CD14-positive monocyte (primary cell): Measurements from ENCODE around the gene GAPT. TPM values are rescaled to one million over a fixed set of nuclear protein-coding genes. Genes with fewer than 3 reads are reported as not detected.

Source experiments
- DNase-seq, 3 donors: peaks; one replicate each; pipeline ENCODE4 v3.0.0-alpha.2; 2011 to 2022
- H2AFZ ChIP-seq: 2 replicates; pipeline ENCODE4 v1.6.0; 2012; ENCODE audit warnings: mild to moderate bottlenecking, low read depth, low read length, inconsistent platforms; ENCODE audit not compliant: insufficient read depth, poor library complexity, severe bottlenecking
- H3K27ac ChIP-seq, 2 donors: 1 replicate in 1 of 2; 2 replicates in 1 of 2; pipeline ENCODE4 v1.5.1; 2012 to 2013; ENCODE audit warnings: low read length in 2 of 2, control low read depth in 1 of 2, inconsistent platforms in 1 of 2, low read depth in 1 of 2, mild to moderate bottlenecking in 1 of 2
- H3K27me3 ChIP-seq, 2 donors: one replicate each; pipeline versions ENCODE4 v1.6.0 to v1.6.1; 2011 to 2013; ENCODE audit warnings: low read length in 2 of 2; ENCODE audit not compliant: control insufficient read depth in 2 of 2, insufficient read depth in 2 of 2
- H3K36me3 ChIP-seq, 2 donors: replicated peaks in 1 of 2; 1 replicate in 1 of 2; 2 replicates in 1 of 2; pipeline versions ENCODE4 v1.5.1 to v1.6.1; 2012 to 2013; ENCODE audit warnings: low read length in 2 of 2, control low read depth in 1 of 2, inconsistent platforms in 1 of 2, mild to moderate bottlenecking in 1 of 2; ENCODE audit not compliant: insufficient read depth in 2 of 2, control insufficient read depth in 1 of 2
- H3K4me1 ChIP-seq, 2 donors: 1 replicate in 1 of 2; 2 replicates in 1 of 2; pipeline versions ENCODE4 v1.5.1 to v1.6.1; 2012 to 2013; ENCODE audit warnings: low read length in 2 of 2, control low read depth in 1 of 2, inconsistent platforms in 1 of 2, mild to moderate bottlenecking in 1 of 2, moderate library complexity in 1 of 2; ENCODE audit not compliant: insufficient read depth in 2 of 2, control insufficient read depth in 1 of 2
- H3K4me2 ChIP-seq: replicated peaks from 2 replicates; pipeline ENCODE3; 2012; ENCODE audit warnings: low read length, moderate library complexity, mild to moderate bottlenecking; ENCODE audit not compliant: poor library complexity, severe bottlenecking; ENCODE audit errors: extremely low read depth
- H3K4me3 ChIP-seq, 3 experiments: fragments of 200-600 bp in 1 of 3; sonication (generic) in 1 of 3; replicated peaks in 1 of 3; 1 replicate in 2 of 3; 2 replicates in 1 of 3; pipeline ENCODE4 v1.5.1; 2011 to 2013; ENCODE audit warnings: low read length in 3 of 3, mild to moderate bottlenecking in 3 of 3, control low read depth in 2 of 3, low read depth in 2 of 3, inconsistent platforms in 1 of 3, moderate library complexity in 1 of 3
- H3K79me2 ChIP-seq: 2 replicates; pipeline ENCODE4 v1.6.0; 2012; ENCODE audit warnings: mild to moderate bottlenecking, control low read depth, inconsistent platforms, low read length, moderate library complexity; ENCODE audit not compliant: insufficient read depth
- H3K9ac ChIP-seq: 2 replicates; pipeline ENCODE4 v1.6.0; 2017; ENCODE audit warnings: low read length, mild to moderate bottlenecking; ENCODE audit not compliant: insufficient read depth, poor library complexity, severe bottlenecking
- H3K9me3 ChIP-seq, 2 donors: replicated peaks in 1 of 2; 1 replicate in 1 of 2; 2 replicates in 1 of 2; pipeline versions ENCODE4 v1.5.1 to v1.6.1; 2012 to 2013; ENCODE audit warnings: low read length in 2 of 2, control low read depth in 1 of 2; ENCODE audit not compliant: control insufficient read depth in 1 of 2, insufficient read depth in 1 of 2
- H4K20me1 ChIP-seq: 2 replicates; pipeline ENCODE4 v1.6.0; 2012; ENCODE audit warnings: mild to moderate bottlenecking, low read length, control low read depth, moderate library complexity; ENCODE audit not compliant: insufficient read depth
- H3K27ac Mint-ChIP-seq, 7 donors: one replicate each; pipeline ENCODE4 v1.8.0; 2020; ENCODE audit warnings: mild to moderate bottlenecking in 7 of 7, mixed read lengths in 7 of 7, moderate library complexity in 6 of 7, inconsistent platforms in 2 of 7
- H3K27me3 Mint-ChIP-seq, 3 donors: one replicate each; pipeline ENCODE4 v1.8.0; 2021 to 2022; ENCODE audit warnings: low read depth in 3 of 3, mild to moderate bottlenecking in 3 of 3, mixed read lengths in 3 of 3, moderate library complexity in 3 of 3, inconsistent platforms in 1 of 3
- H3K36me3 Mint-ChIP-seq, 2 donors: one replicate each; pipeline ENCODE4 v1.8.0; 2020; ENCODE audit warnings: mixed read lengths in 2 of 2, inconsistent platforms in 1 of 2, mild to moderate bottlenecking in 1 of 2
- H3K4me1 Mint-ChIP-seq: one replicate; pipeline ENCODE4 v1.8.0; 2020; ENCODE audit warnings: mild to moderate bottlenecking, mixed read lengths
- H3K4me3 Mint-ChIP-seq, 2 donors: one replicate each; pipeline ENCODE4 v1.8.0; 2020; ENCODE audit warnings: mild to moderate bottlenecking in 2 of 2, mixed read lengths in 2 of 2, moderate library complexity in 1 of 2
- H3K9me3 Mint-ChIP-seq, 7 donors: one replicate each; pipeline ENCODE4 v1.8.0; 2020 to 2022; ENCODE audit warnings: mixed read lengths in 7 of 7, mild to moderate bottlenecking in 6 of 7, moderate library complexity in 6 of 7, inconsistent platforms in 2 of 7
- CTCF ChIP-seq: fragments of 200-600 bp; IDR thresholded peaks from one replicate; pipeline ENCODE4 v1.8.0; 2022; ENCODE audit warnings: antibody characterized with exemption, mild to moderate bottlenecking
- WGBS: methylation state at CpG from one replicate; pipeline ENCODE4 v1.1.5; 2013; ENCODE audit warnings: missing lambda C conversion rate; ENCODE audit not compliant: insufficient coverage; 5-methylcytosine and 5-hydroxymethylcytosine counted together
- intact Hi-C, 2 donors: fragments of 100-400 bp; cut with micrococcal nuclease; formaldehyde crosslinking; loops; one replicate each; pipeline versions ENCODE4 v1.15.0 to v1.15.1; 2023
- polyA plus RNA-seq, 3 donors: library from polyadenylated mRNA; depleted of rRNA in 1 of 3; unstranded in 2 of 3; stranded (reverse) in 1 of 3; fragments of 300-500 nt in 2 of 3; fragments of >200 nt in 1 of 3; fragmentation: Illumina TruSeq in 2 of 3; gene quantifications; 1 replicate in 2 of 3; 2 replicates in 1 of 3; pipeline ENCODE4 v1.2.3, GENCODE V29; 2012 to 2021

Gene GAPT
- polyA plus RNA-seq, 3 donors: 46.7 to 173 (median 103) TPM

GRCh38 chr5:58486290-58486689 is 4.9 kb upstream of the GAPT start:
- no CpG with 5 or more reads among the region's 1 CpG for WGBS

GRCh38 chr5:58490402-58491050 is 709 bp upstream of the GAPT start:
- Histone ChIP-seq H3K79me2 (peaks cover 42% of the 10 kb centered on the region), H3K4me1 (peaks cover 35 to 68% of the 10 kb centered on the region in 2 donors), H3K36me3 (peaks cover 13 to 19% of the 10 kb centered on the region in 2 donors), H3K27me3 (no peaks in the 10 kb centered on the region), H3K4me3 (peak overlapping the region in 1 of 3 experiments; percentile 80), H3K4me2 (peak overlapping the region; percentile 82), H3K9me3 (peaks cover 0 to 3% of the 10 kb centered on the region in 2 donors), H3K9ac (no peak overlapping the region), H2AFZ (peak overlapping the region; percentile 9), H4K20me1 (no peaks in the 10 kb centered on the region), H3K27ac (peak overlapping the region in 1 of 2 donors; percentile 91)
- Mint-ChIP-seq H3K4me3 (peak overlapping the region in 1 of 2 donors; percentile 58), H3K27me3 (peaks cover 0 to 2% (median 0%) of the 10 kb centered on the region in 3 donors), H3K4me1 (peaks cover 40% of the 10 kb centered on the region), H3K27ac (peak overlapping the region; percentile 40 to 87 (median 82)), H3K36me3 (peaks cover 18 to 19% of the 10 kb centered on the region in 2 donors), H3K9me3 (peaks cover 0 to 2% (median 0%) of the 10 kb centered on the region in 7 donors)
- intact Hi-C loops: no loop called here
- DNase-seq: peak in 2 of 3 donors; percentile 31 to 45
- WGBS: no CpG with 5 or more reads among the region's 4 CpGs
- TF ChIP-seq CTCF: no peak

More at GRCh38 chr5:58486290-58486689, 4.9 kb upstream of the GAPT start:
- Mint-ChIP-seq H3K36me3 (no peaks in the 10 kb centered on the region), H3K9me3 (peaks cover 0 to 2% (median 0%) of the 10 kb centered on the region in 7 donors), H3K4me1 (peaks cover 23% of the 10 kb centered on the region), H3K27ac (peak overlapping the region; percentile 61 to 86 (median 81)), H3K27me3 (peaks cover 0 to 2% (median 0%) of the 10 kb centered on the region in 3 donors), H3K4me3 (peak overlapping the region in 1 of 2 donors; percentile 39)
- intact Hi-C loops: loop anchor here (10.0 kb wide), 1 partner anchor 99 kb away; the partner anchor contains the start of gene RAB3C (in 2 of the 2)
- Histone ChIP-seq H3K9me3 (no peaks in the 10 kb centered on the region), H3K4me1 (peaks cover 49 to 76% of the 10 kb centered on the region in 2 donors), H2AFZ (no peak overlapping the region), H3K27me3 (no peaks in the 10 kb centered on the region), H3K36me3 (no peaks in the 10 kb centered on the region), H3K9ac (no peak overlapping the region), H3K79me2 (peaks cover under 1% of the 10 kb centered on the region), H4K20me1 (no peaks in the 10 kb centered on the region), H3K4me2 (no peak overlapping the region), H3K4me3 (peak overlapping the region in 1 of 3 experiments; percentile 21), H3K27ac (peak overlapping the region in 1 of 2 donors; percentile 73)
- no peak for TF ChIP-seq CTCF
- DNase-seq: peak; percentile 61 to 86 (median 77)
